Keratinocyte (primary cell): ENCODE results near the gene SLC41A3. TPM values are rescaled to one million over a fixed set of nuclear protein-coding genes. Genes with fewer than 3 reads are reported as not detected.

Source experiments
- DNase-seq: peaks from one replicate; pipeline ENCODE4 v3.0.0-alpha.2; 2011; ENCODE audit warnings: low read depth, missing footprints, low spot score
- FAIRE-seq: peaks from 2 replicates; lab custom pipeline; 2011; peaks lifted over from hg19 to GRCh38; lab: Jason Lieb, UNC
- H2AFZ ChIP-seq: 2 replicates; pipeline ENCODE4 v1.6.0; 2012; ENCODE audit warnings: low read length, control low read depth, inconsistent platforms; ENCODE audit not compliant: control insufficient read depth
- H3K27ac ChIP-seq: 2 replicates; pipeline ENCODE4 v1.5.1; 2011; ENCODE audit warnings: low read length; ENCODE audit not compliant: control insufficient read depth, insufficient read depth
- H3K27me3 ChIP-seq: 3 replicates; pipeline ENCODE4 v1.6.0; 2011; ENCODE audit warnings: low read length; ENCODE audit not compliant: control insufficient read depth, insufficient read depth; ENCODE audit errors: extremely low read depth
- H3K36me3 ChIP-seq, 2 experiments: 2 replicates in 1 of 2; 3 replicates in 1 of 2; pipeline ENCODE4 v1.5.1; 2011; ENCODE audit warnings: low read length in 2 of 2, mild to moderate bottlenecking in 1 of 2; ENCODE audit not compliant: control insufficient read depth in 2 of 2, insufficient read depth in 2 of 2; ENCODE audit errors: extremely low read depth in 1 of 2
- H3K4me1 ChIP-seq: 3 replicates; pipeline ENCODE4 v1.5.1; 2011; ENCODE audit warnings: low read length; ENCODE audit not compliant: control insufficient read depth, insufficient read depth; ENCODE audit errors: extremely low read depth
- H3K4me2 ChIP-seq: 3 replicates; pipeline ENCODE4 v1.6.0; 2011; ENCODE audit warnings: low read depth, low read length; ENCODE audit not compliant: control insufficient read depth, insufficient read depth; ENCODE audit errors: extremely low read depth
- H3K4me3 ChIP-seq, 3 experiments: fragments of 200-600 bp in 1 of 3; sonication (generic) in 1 of 3; 2 replicates in 2 of 3; 3 replicates in 1 of 3; pipeline ENCODE4 v1.5.1; 2011 to 2016; ENCODE audit warnings: low read length in 3 of 3, mild to moderate bottlenecking in 3 of 3, control low read depth in 2 of 3, inconsistent platforms in 1 of 3, low read depth in 1 of 3, mixed read lengths in 1 of 3, mixed run types in 1 of 3, moderate library complexity in 1 of 3; ENCODE audit not compliant: control insufficient read depth in 2 of 3, insufficient read depth in 2 of 3; ENCODE audit errors: extremely low read depth in 1 of 3
- H3K79me2 ChIP-seq: 2 replicates; pipeline ENCODE4 v1.6.0; 2012; ENCODE audit warnings: low read length; ENCODE audit not compliant: control insufficient read depth, insufficient read depth
- H3K9ac ChIP-seq: 3 replicates; pipeline ENCODE4 v1.6.0; 2011; ENCODE audit warnings: low read length; ENCODE audit not compliant: control insufficient read depth, insufficient read depth; ENCODE audit errors: extremely low read depth
- H3K9me1 ChIP-seq: 3 replicates; pipeline ENCODE4 v1.6.0; 2011; ENCODE audit warnings: low read length; ENCODE audit not compliant: control insufficient read depth, insufficient read depth; ENCODE audit errors: extremely low read depth
- H3K9me3 ChIP-seq: 2 replicates; pipeline ENCODE4 v1.5.1; 2012; ENCODE audit warnings: low read depth, low read length; ENCODE audit not compliant: control insufficient read depth
- H4K20me1 ChIP-seq: 3 replicates; pipeline ENCODE4 v1.6.0; 2011; ENCODE audit warnings: low read length; ENCODE audit not compliant: control insufficient read depth, insufficient read depth; ENCODE audit errors: extremely low read depth
- EZH2 ChIP-seq: IDR thresholded peaks from one replicate; pipeline ENCODE4 v1.6.1; 2012; ENCODE audit warnings: inconsistent platforms, mild to moderate bottlenecking, low read length, moderate library complexity
- dilution Hi-C: fragments of 300-500 bp; cut with MboI; formaldehyde crosslinking; loops from one replicate; pipeline ENCODE4 v1.7.0; 2020; ENCODE audit warnings: low sequenced_read_pairs; ENCODE audit not compliant: extremely low pct_ligation_motif_present
- polyA plus RNA-seq, 5 experiments: library from polyadenylated mRNA; depleted of rRNA in 3 of 5; stranded (reverse) in 3 of 5; stranded (forward) in 1 of 5; unstranded in 1 of 5; fragments of >200 nt; gene quantifications; 1 replicate in 1 of 5; 2 replicates in 3 of 5; 3 replicates in 1 of 5; pipeline versions ENCODE4 v1.2.1 to v1.2.3, GENCODE V29; 2011 to 2012; ENCODE audit warnings: missing spikeins in 2 of 5, low read depth in 1 of 5, low replicate concordance in 1 of 5
- TF ChIP-seq, protein P1 (sequence below), 3 experiments: IDR thresholded peaks in 1 of 3; conservative IDR thresholded peaks in 1 of 3; optimal IDR thresholded peaks in 1 of 3; 2 replicates in 2 of 3; 3 replicates in 1 of 3; pipeline versions ENCODE3 to v1.5.1; 2011; ENCODE audit warnings: low read length in 3 of 3, mild to moderate bottlenecking in 3 of 3, moderate library complexity in 2 of 3, control low read depth in 1 of 3, inconsistent platforms in 1 of 3; ENCODE audit not compliant: insufficient read depth in 2 of 3; ENCODE audit errors: extremely low read depth in 1 of 3

Gene SLC41A3
- polyA plus RNA-seq, 1 donor (not counting 4 experiments of a cell fraction or from before 2014, with no cell fraction given): 30.2 TPM

- Histone ChIP-seq H3K4me2 (no peak overlapping the region), H2AFZ (no peak overlapping the region), H3K4me1 (no peaks in the 10 kb centered on the region), H3K9me3 (no peaks in the 10 kb centered on the region), H3K9me1 (no peaks in the 10 kb centered on the region), H3K27me3 (peaks cover 10% of the 10 kb centered on the region), H3K36me3 (no peaks in the 10 kb centered on the region), H3K4me3 (no peak overlapping the region), H3K79me2 (no peaks in the 10 kb centered on the region), H3K27ac (no peak overlapping the region), H4K20me1 (no peaks in the 10 kb centered on the region), H3K9ac (no peak overlapping the region)
- FAIRE-seq: no peak
- no peak for DNase-seq
- dilution Hi-C loops: no loop called here
- TF ChIP-seq, protein P1, sequence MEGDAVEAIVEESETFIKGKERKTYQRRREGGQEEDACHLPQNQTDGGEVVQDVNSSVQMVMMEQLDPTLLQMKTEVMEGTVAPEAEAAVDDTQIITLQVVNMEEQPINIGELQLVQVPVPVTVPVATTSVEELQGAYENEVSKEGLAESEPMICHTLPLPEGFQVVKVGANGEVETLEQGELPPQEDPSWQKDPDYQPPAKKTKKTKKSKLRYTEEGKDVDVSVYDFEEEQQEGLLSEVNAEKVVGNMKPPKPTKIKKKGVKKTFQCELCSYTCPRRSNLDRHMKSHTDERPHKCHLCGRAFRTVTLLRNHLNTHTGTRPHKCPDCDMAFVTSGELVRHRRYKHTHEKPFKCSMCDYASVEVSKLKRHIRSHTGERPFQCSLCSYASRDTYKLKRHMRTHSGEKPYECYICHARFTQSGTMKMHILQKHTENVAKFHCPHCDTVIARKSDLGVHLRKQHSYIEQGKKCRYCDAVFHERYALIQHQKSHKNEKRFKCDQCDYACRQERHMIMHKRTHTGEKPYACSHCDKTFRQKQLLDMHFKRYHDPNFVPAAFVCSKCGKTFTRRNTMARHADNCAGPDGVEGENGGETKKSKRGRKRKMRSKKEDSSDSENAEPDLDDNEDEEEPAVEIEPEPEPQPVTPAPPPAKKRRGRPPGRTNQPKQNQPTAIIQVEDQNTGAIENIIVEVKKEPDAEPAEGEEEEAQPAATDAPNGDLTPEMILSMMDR (optimal IDR thresholded peaks at IDR 0.05 in 1 of 3, IDR thresholded peaks at IDR 0.05 in 1 of 3, conservative IDR thresholded peaks at IDR 0.05 in 1 of 3; ENCODE audit: extremely low read depth in 1 of 3, insufficient read depth in 2 of 3, low read length in 3 of 3): no peak
- TF ChIP-seq EZH2: no peak
Observed at GRCh38 chr3:126130981-126131745, 47.2 kb upstream of the SLC41A3 start.

DNA sequence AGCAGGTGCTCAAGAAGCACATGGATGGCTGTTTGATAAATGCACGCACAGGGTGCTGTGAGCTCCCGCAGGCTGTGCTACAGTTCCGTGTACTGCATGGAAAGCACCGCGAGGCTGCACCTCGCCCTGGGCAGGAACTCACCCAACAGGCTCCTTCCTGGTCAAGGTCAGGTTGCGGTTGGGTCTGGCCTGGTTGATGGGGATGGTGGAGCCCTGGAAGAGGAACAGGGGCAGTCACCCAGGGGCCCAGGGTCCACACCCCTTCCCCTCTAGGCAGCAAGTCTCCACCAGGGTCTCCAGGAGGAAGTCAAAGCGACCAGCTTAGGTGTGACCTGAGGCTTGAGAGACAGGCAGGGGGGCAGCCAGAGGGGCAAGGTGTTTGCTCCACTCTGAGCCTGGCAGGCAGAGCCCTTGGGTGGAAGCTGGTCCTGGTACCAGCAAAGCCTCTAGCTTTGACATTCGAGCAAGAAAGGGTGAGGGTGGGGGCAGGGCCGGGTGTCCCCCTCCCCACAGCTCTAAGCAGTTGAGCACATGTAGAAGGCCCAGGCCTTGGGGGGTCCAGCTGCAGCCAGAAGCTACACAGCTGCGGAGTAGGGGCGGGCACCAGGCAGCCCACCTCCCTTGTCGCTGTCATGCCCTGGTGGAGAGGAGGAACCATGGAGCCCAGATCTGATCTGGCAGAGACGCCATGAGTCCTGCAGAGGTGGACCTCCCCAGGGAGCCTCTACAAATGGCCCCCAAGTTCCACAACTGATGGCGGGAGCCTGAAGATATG lies 46.3 kb upstream of the SLC41A3 start:
- Histone ChIP-seq H3K4me3 (no peak overlapping the region), H3K27me3 (peaks cover 5% of the 10 kb centered on the region), H4K20me1 (no peaks in the 10 kb centered on the region), H3K79me2 (no peaks in the 10 kb centered on the region), H3K27ac (no peak overlapping the region), H3K4me1 (no peaks in the 10 kb centered on the region), H3K9me1 (no peaks in the 10 kb centered on the region), H3K9ac (no peak overlapping the region), H3K36me3 (no peaks in the 10 kb centered on the region), H3K4me2 (no peak overlapping the region), H3K9me3 (no peaks in the 10 kb centered on the region), H2AFZ (no peak overlapping the region)
- TF ChIP-seq, protein P1 (optimal IDR thresholded peaks at IDR 0.05 in 1 of 3, IDR thresholded peaks at IDR 0.05 in 1 of 3, conservative IDR thresholded peaks at IDR 0.05 in 1 of 3; ENCODE audit: extremely low read depth in 1 of 3, insufficient read depth in 2 of 3, low read length in 3 of 3): no peak
- TF ChIP-seq EZH2: no peak
- DNase-seq (no peak), FAIRE-seq (no peak)
- dilution Hi-C loops: no loop called here
